ENCODE results near the gene SSBP3.

DNA sequence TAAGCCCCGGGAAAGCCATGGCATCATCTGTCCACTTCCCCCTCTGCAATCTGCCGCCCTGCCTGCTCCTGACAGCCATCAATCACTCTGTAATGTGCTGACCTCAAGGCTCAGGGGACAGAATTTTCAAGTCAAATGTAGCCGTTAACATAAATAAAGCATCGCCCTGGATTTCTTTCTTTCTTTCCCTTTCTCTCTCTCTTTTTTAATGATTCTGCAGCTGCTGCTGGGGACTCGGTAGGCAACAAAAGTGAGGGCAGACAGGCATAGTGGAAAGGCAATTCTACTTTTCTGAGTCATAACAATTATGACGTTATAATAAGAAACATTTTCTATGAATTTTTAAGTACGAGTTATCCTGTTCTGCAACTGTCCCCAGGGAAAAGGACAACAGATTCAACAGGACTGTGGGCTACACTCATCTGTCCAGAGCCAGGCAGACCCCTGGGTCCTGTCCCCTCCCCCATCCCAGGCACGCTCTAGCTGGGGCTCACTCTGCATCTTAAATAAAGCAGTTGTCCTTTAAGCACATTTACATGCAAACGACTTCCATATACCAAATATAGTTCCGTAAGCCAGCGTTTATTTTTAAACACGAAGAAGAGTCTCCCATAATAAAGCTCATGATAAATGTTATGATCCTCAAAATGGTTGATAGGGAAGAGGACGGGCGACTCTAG lies 78.7 kb downstream of the SSBP3 start:
- TF ChIP-seq, protein P1, sequence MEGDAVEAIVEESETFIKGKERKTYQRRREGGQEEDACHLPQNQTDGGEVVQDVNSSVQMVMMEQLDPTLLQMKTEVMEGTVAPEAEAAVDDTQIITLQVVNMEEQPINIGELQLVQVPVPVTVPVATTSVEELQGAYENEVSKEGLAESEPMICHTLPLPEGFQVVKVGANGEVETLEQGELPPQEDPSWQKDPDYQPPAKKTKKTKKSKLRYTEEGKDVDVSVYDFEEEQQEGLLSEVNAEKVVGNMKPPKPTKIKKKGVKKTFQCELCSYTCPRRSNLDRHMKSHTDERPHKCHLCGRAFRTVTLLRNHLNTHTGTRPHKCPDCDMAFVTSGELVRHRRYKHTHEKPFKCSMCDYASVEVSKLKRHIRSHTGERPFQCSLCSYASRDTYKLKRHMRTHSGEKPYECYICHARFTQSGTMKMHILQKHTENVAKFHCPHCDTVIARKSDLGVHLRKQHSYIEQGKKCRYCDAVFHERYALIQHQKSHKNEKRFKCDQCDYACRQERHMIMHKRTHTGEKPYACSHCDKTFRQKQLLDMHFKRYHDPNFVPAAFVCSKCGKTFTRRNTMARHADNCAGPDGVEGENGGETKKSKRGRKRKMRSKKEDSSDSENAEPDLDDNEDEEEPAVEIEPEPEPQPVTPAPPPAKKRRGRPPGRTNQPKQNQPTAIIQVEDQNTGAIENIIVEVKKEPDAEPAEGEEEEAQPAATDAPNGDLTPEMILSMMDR (IDR thresholded peaks at IDR 0.05 in 2 of 3, conservative IDR thresholded peaks at IDR 0.05 in 1 of 3; ENCODE audit: insufficient read depth in 2 of 3, low read depth in 1 of 3, low read length in 3 of 3) = no peak
- TF ChIP-seq ZKSCAN1 (IDR thresholded peaks at IDR 0.05; ENCODE audit: low read depth, low read length) = no peak
